ENCODE data around the gene KRT78. TPM values are rescaled to one million over a fixed set of nuclear protein-coding genes. Genes with fewer than 3 reads are reported as not detected.

Gene KRT78
- polyA plus RNA-seq, 4 donors, result 0.30 to 1.8 (median 0.54) TPM; not detected in 1

GRCh38 chr12:52801773-52802172 is 47.0 kb downstream of the KRT78 start:
- no peaks in the 10 kb centered on the region for H3K4me1 ChIP-seq (ENCODE audit: control insufficient read depth in 3 of 3, insufficient read depth in 2 of 3, low read depth in 1 of 3, low read length in 2 of 3)
- H3K27me3 ChIP-seq (ENCODE audit: control insufficient read depth in 3 of 3, insufficient read depth in 3 of 3, low read length in 3 of 3), result peaks cover 0 to 5% (median 0%) of the 10 kb centered on the region in 3 donors
- DNase-seq (no peak), FAIRE-seq (no peak)
- H3K27ac ChIP-seq (ENCODE audit: low read depth in 1 of 3, low read length in 2 of 3), result no peak overlapping the region
- no peak overlapping the region for H3K4me3 ChIP-seq (ENCODE audit: low read depth in 1 of 3, low read length in 3 of 3)
- H3K36me3 ChIP-seq (ENCODE audit: control insufficient read depth in 3 of 3, insufficient read depth in 2 of 3, low read depth in 1 of 3, low read length in 3 of 3), result no peaks in the 10 kb centered on the region
- WGBS, 3 donors, result 31 to 64% (median 45%) methylated on average over 3 of the region's 3 CpGs
- H3K9me3 ChIP-seq (ENCODE audit: control insufficient read depth in 2 of 2, insufficient read depth in 1 of 2, low read depth in 1 of 2, low read length in 1 of 2), result no peaks in the 10 kb centered on the region

DNA sequence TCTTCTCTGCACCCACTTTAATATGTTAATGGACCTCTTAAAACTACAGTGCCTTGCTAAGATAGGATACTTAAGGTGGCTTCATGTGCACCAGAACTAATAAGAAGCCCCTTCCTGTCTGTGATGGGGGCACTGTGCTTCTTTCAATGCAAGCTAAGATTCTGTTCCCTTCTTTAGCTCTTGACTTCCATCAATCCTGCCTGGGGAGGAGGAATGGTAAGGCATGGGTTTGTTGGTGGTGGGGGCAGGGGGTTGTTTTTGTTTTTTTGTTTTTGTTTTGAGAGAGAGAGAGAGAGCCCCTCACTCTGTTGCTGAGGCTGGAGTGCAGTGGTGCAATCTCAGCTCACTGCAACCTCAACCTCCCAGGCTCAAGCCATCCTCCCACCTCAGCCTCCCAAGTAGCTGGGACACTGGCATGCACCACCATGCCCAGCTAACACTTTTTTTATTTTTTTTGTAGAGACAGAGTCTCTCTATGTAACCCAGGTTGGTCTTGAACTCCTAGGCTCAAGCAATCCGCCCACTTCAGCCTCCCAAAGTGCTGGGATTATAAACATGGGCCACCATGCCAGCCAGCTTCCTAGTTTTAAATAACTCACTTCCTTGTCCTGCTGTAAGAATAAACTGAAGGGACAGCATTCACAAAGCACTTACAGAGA is 48.4 kb downstream of the KRT78 start:
- Histone ChIP-seq H3K4me1 (ENCODE audit: control insufficient read depth in 3 of 3, insufficient read depth in 2 of 3, low read depth in 1 of 3, low read length in 2 of 3) (no peaks in the 10 kb centered on the region), H3K36me3 (ENCODE audit: control insufficient read depth in 3 of 3, insufficient read depth in 2 of 3, low read depth in 1 of 3, low read length in 3 of 3) (no peaks in the 10 kb centered on the region), H3K27ac (ENCODE audit: low read depth in 1 of 3, low read length in 2 of 3) (no peak overlapping the region), H3K27me3 (ENCODE audit: control insufficient read depth in 3 of 3, insufficient read depth in 3 of 3, low read length in 3 of 3) (peaks cover 0 to 5% (median 0%) of the 10 kb centered on the region in 3 donors), H3K4me3 (ENCODE audit: low read depth in 1 of 3, low read length in 3 of 3) (no peak overlapping the region), H3K9me3 (ENCODE audit: control insufficient read depth in 2 of 2, insufficient read depth in 1 of 2, low read depth in 1 of 2, low read length in 1 of 2) (no peaks in the 10 kb centered on the region)
- FAIRE-seq, result no peak
- DNase-seq, result no peak
- WGBS, 3 donors, result 43 to 75% (median 60%) methylated on average over 1 of the region's 1 CpG

DNA sequence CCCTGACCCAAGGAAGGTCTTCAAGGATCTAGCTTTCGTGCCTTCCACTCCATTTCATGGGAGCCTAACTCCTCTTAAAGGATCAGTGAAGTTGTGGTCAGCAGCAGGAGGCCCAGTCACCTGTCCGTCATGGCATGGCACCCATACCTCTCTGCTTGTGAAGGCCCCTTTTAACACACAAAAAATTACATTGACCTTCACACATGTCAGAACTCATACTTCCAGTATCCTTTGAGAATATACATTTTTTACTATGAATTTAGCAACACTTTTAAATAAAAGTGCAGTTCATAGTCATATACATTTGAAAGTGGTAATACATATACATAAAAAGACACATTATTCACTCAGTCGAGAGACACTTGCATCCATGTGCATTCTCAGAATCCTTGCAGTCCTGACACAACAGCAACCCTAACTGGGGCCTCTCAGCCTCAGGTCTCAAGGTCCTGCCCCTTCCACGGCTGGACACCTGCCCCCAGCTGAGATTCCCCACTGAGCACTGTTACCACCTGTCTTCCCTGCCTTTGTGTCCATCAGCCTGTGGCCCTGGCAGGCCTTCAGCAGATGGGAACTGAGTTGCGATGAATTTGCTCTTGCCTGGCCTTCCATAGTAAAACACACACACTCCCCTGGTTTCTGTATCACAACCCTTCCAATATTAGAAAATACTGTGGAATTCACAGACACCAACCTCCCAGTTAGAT is 49.1 kb downstream of the KRT78 start:
- H3K27me3 ChIP-seq (ENCODE audit: control insufficient read depth in 3 of 3, insufficient read depth in 3 of 3, low read length in 3 of 3), result peaks cover 0 to 5% (median 0%) of the 10 kb centered on the region in 3 donors
- no peaks in the 10 kb centered on the region for H3K9me3 ChIP-seq (ENCODE audit: control insufficient read depth in 2 of 2, insufficient read depth in 1 of 2, low read depth in 1 of 2, low read length in 1 of 2)
- DNase-seq, result no peak
- no peaks in the 10 kb centered on the region for H3K4me1 ChIP-seq (ENCODE audit: control insufficient read depth in 3 of 3, insufficient read depth in 2 of 3, low read depth in 1 of 3, low read length in 2 of 3)
- H3K4me3 ChIP-seq (ENCODE audit: low read depth in 1 of 3, low read length in 3 of 3), result no peak overlapping the region
- WGBS, 3 donors, result 72 to 81% (median 78%) methylated on average over 5 of the region's 5 CpGs
- H3K27ac ChIP-seq (ENCODE audit: low read depth in 1 of 3, low read length in 2 of 3), result no peak overlapping the region
- no peaks in the 10 kb centered on the region for H3K36me3 ChIP-seq (ENCODE audit: control insufficient read depth in 3 of 3, insufficient read depth in 2 of 3, low read depth in 1 of 3, low read length in 3 of 3)
- FAIRE-seq, result no peak

- H3K9me3 ChIP-seq (ENCODE audit: control insufficient read depth in 2 of 2, insufficient read depth in 1 of 2, low read depth in 1 of 2, low read length in 1 of 2), result no peaks in the 10 kb centered on the region
- FAIRE-seq, result no peak
- H3K4me3 ChIP-seq (ENCODE audit: low read depth in 1 of 3, low read length in 3 of 3), result no peak overlapping the region
- H3K36me3 ChIP-seq (ENCODE audit: control insufficient read depth in 3 of 3, insufficient read depth in 2 of 3, low read depth in 1 of 3, low read length in 3 of 3), result no peaks in the 10 kb centered on the region
- 51 to 56% (median 51%) methylated on average over 7 of the region's 7 CpGs for WGBS, 3 donors
- no peak for DNase-seq
- no peak overlapping the region for H3K27ac ChIP-seq (ENCODE audit: low read depth in 1 of 3, low read length in 2 of 3)
- H3K4me1 ChIP-seq (ENCODE audit: control insufficient read depth in 3 of 3, insufficient read depth in 2 of 3, low read depth in 1 of 3, low read length in 2 of 3), result no peaks in the 10 kb centered on the region
- H3K27me3 ChIP-seq (ENCODE audit: control insufficient read depth in 3 of 3, insufficient read depth in 3 of 3, low read length in 3 of 3), result peaks cover 0 to 9% (median 0%) of the 10 kb centered on the region in 3 donors
Measured at GRCh38 chr12:52798671-52799504, 49.9 kb downstream of the KRT78 start.

GRCh38 chr12:52798003-52798670 is 50.7 kb downstream of the KRT78 start:
- Histone ChIP-seq H3K36me3 (ENCODE audit: control insufficient read depth in 3 of 3, insufficient read depth in 2 of 3, low read depth in 1 of 3, low read length in 3 of 3) (no peaks in the 10 kb centered on the region), H3K27ac (ENCODE audit: low read depth in 1 of 3, low read length in 2 of 3) (no peak overlapping the region), H3K4me3 (ENCODE audit: low read depth in 1 of 3, low read length in 3 of 3) (no peak overlapping the region), H3K9me3 (ENCODE audit: control insufficient read depth in 2 of 2, insufficient read depth in 1 of 2, low read depth in 1 of 2, low read length in 1 of 2) (no peaks in the 10 kb centered on the region), H3K4me1 (ENCODE audit: control insufficient read depth in 3 of 3, insufficient read depth in 2 of 3, low read depth in 1 of 3, low read length in 2 of 3) (no peaks in the 10 kb centered on the region), H3K27me3 (ENCODE audit: control insufficient read depth in 3 of 3, insufficient read depth in 3 of 3, low read length in 3 of 3) (peaks cover 0 to 11% (median 0%) of the 10 kb centered on the region in 3 donors)
- no peak for FAIRE-seq
- WGBS, 3 donors, result 83 to 91% (median 87%) methylated on average over 4 of the region's 4 CpGs
- no peak for DNase-seq

- Histone ChIP-seq H3K27ac (ENCODE audit: low read depth in 1 of 3, low read length in 2 of 3) (no peak overlapping the region), H3K36me3 (ENCODE audit: control insufficient read depth in 3 of 3, insufficient read depth in 2 of 3, low read depth in 1 of 3, low read length in 3 of 3) (no peaks in the 10 kb centered on the region), H3K4me1 (ENCODE audit: control insufficient read depth in 3 of 3, insufficient read depth in 2 of 3, low read depth in 1 of 3, low read length in 2 of 3) (no peaks in the 10 kb centered on the region), H3K4me3 (ENCODE audit: low read depth in 1 of 3, low read length in 3 of 3) (no peak overlapping the region), H3K9me3 (ENCODE audit: control insufficient read depth in 2 of 2, insufficient read depth in 1 of 2, low read depth in 1 of 2, low read length in 1 of 2) (no peaks in the 10 kb centered on the region), H3K27me3 (ENCODE audit: control insufficient read depth in 3 of 3, insufficient read depth in 3 of 3, low read length in 3 of 3) (peaks cover 0 to 11% (median 0%) of the 10 kb centered on the region in 3 donors)
- peak in 1 of 2 donors; percentile 11 for DNase-seq
- FAIRE-seq, result no peak
Measured at GRCh38 chr12:52797529-52797894, 51.3 kb downstream of the KRT78 start.

- Histone ChIP-seq H3K9me3 (ENCODE audit: control insufficient read depth in 2 of 2, insufficient read depth in 1 of 2, low read depth in 1 of 2, low read length in 1 of 2) (no peaks in the 10 kb centered on the region), H3K36me3 (ENCODE audit: control insufficient read depth in 3 of 3, insufficient read depth in 2 of 3, low read depth in 1 of 3, low read length in 3 of 3) (no peaks in the 10 kb centered on the region), H3K4me3 (ENCODE audit: low read depth in 1 of 3, low read length in 3 of 3) (no peak overlapping the region), H3K27me3 (ENCODE audit: control insufficient read depth in 3 of 3, insufficient read depth in 3 of 3, low read length in 3 of 3) (peaks cover 0 to 14% (median 0%) of the 10 kb centered on the region in 3 donors), H3K4me1 (ENCODE audit: control insufficient read depth in 3 of 3, insufficient read depth in 2 of 3, low read depth in 1 of 3, low read length in 2 of 3) (no peaks in the 10 kb centered on the region), H3K27ac (ENCODE audit: low read depth in 1 of 3, low read length in 2 of 3) (no peak overlapping the region)
- FAIRE-seq, result no peak
- WGBS, 3 donors, result 82 to 88% (median 84%) methylated on average over 3 of the region's 3 CpGs
- DNase-seq, result no peak
Measured at GRCh38 chr12:52796839-52797528, 51.8 kb downstream of the KRT78 start.

GRCh38 chr12:52796429-52796794 is 52.4 kb downstream of the KRT78 start:
- Histone ChIP-seq H3K27ac (ENCODE audit: low read depth in 1 of 3, low read length in 2 of 3) (no peak overlapping the region), H3K4me3 (ENCODE audit: low read depth in 1 of 3, low read length in 3 of 3) (no peak overlapping the region), H3K9me3 (ENCODE audit: control insufficient read depth in 2 of 2, insufficient read depth in 1 of 2, low read depth in 1 of 2, low read length in 1 of 2) (no peaks in the 10 kb centered on the region), H3K27me3 (ENCODE audit: control insufficient read depth in 3 of 3, insufficient read depth in 3 of 3, low read length in 3 of 3) (peaks cover 0 to 19% (median 0%) of the 10 kb centered on the region in 3 donors), H3K4me1 (ENCODE audit: control insufficient read depth in 3 of 3, insufficient read depth in 2 of 3, low read depth in 1 of 3, low read length in 2 of 3) (no peaks in the 10 kb centered on the region), H3K36me3 (ENCODE audit: control insufficient read depth in 3 of 3, insufficient read depth in 2 of 3, low read depth in 1 of 3, low read length in 3 of 3) (no peaks in the 10 kb centered on the region)
- WGBS, 3 donors, result 91 to 96% (median 92%) methylated on average over 3 of the region's 3 CpGs
- DNase-seq (no peak), FAIRE-seq (no peak)
